DOHH2 (cell line): ENCODE measurements around the gene OSBPL1A.

Experiments used
- H3F3A ChIP-seq: fragments of 200-600 bp; sonication (generic), shearing (Covaris generic); 2 replicates; pipeline ENCODE4 v1.6.0; 2016; ENCODE audit warnings: antibody characterized with exemption, mild to moderate bottlenecking; ENCODE audit not compliant: control insufficient read depth, insufficient read depth
- H3K27ac ChIP-seq: fragments of 200-600 bp; sonication (generic); 2 replicates; pipeline ENCODE4 v1.5.1; 2014; ENCODE audit warnings: low read depth, mild to moderate bottlenecking, low read length, moderate library complexity
- H3K27me3 ChIP-seq: fragments of 200-600 bp; sonication (generic); 2 replicates; pipeline ENCODE4 v1.6.1; 2014; ENCODE audit warnings: mild to moderate bottlenecking, low read length, mixed read lengths; ENCODE audit not compliant: control insufficient read depth
- H3K36me3 ChIP-seq: fragments of 200-600 bp; sonication (generic); 2 replicates; pipeline ENCODE4 v1.6.1; 2014; ENCODE audit warnings: mild to moderate bottlenecking, low read length, moderate library complexity, mixed read lengths; ENCODE audit not compliant: control insufficient read depth
- H3K4me1 ChIP-seq: fragments of 200-600 bp; sonication (generic); 2 replicates; pipeline ENCODE4 v1.6.1; 2014; ENCODE audit warnings: mild to moderate bottlenecking, low read length, mixed read lengths; ENCODE audit not compliant: control insufficient read depth
- H3K4me2 ChIP-seq: fragments of 200-600 bp; sonication (generic); 2 replicates; pipeline ENCODE4 v1.6.0; 2014; ENCODE audit warnings: mild to moderate bottlenecking, low read length, moderate library complexity
- H3K4me3 ChIP-seq: fragments of 200-600 bp; sonication (generic); 2 replicates; pipeline ENCODE4 v1.5.1; 2014; ENCODE audit warnings: mild to moderate bottlenecking, low read length, mixed read lengths
- H3K79me2 ChIP-seq: fragments of 200-600 bp; sonication (generic); 2 replicates; pipeline ENCODE4 v1.6.1; 2014; ENCODE audit warnings: mild to moderate bottlenecking, low read length, mixed read lengths; ENCODE audit not compliant: control insufficient read depth
- H3K9me2 ChIP-seq: fragments of 200-600 bp; sonication (generic); replicated peaks from 2 replicates; pipeline ENCODE4 v1.6.1; 2014; ENCODE audit warnings: mild to moderate bottlenecking, low read length, mixed read lengths; ENCODE audit not compliant: control insufficient read depth
- H3K9me3 ChIP-seq: fragments of 200-600 bp; sonication (generic); 2 replicates; pipeline ENCODE4 v1.6.1; 2014; ENCODE audit warnings: antibody characterized with exemption, low read length, mixed read lengths; ENCODE audit not compliant: control insufficient read depth, insufficient read depth
- H4K20me1 ChIP-seq: fragments of 200-600 bp; sonication (generic); 2 replicates; pipeline ENCODE4 v1.6.0; 2014; ENCODE audit warnings: low read depth, mild to moderate bottlenecking, antibody characterized with exemption, low read length, moderate library complexity; ENCODE audit not compliant: control insufficient read depth, insufficient read depth
- CTCF ChIP-seq: fragments of 200-600 bp; sonication (generic); IDR thresholded peaks from one replicate; pipeline ENCODE4 v1.5.1; 2014; ENCODE audit warnings: antibody characterized with exemption, mild to moderate bottlenecking, low read depth, low read length; ENCODE audit not compliant: poor library complexity, severe bottlenecking
- EZH2phosphoT487 ChIP-seq: fragments of 200-600 bp; sonication (generic); IDR thresholded peaks from 2 replicates; pipeline ENCODE4 v1.6.1; 2017; ENCODE audit warnings: borderline replicate concordance, mild to moderate bottlenecking, antibody characterized with exemption, low read length, moderate library complexity, mixed read lengths

Gene OSBPL1A

GRCh38 chr18:24426073-24426397, 28.4 kb upstream of the OSBPL1A start:
- TF ChIP-seq EZH2phosphoT487 (no peak), CTCF (no peak)
- Histone ChIP-seq H3K79me2 (no peaks in the 10 kb centered on the region), H3K27ac (no peak overlapping the region), H4K20me1 (no peaks in the 10 kb centered on the region), H3K4me3 (peak overlapping the region; percentile 67), H3K27me3 (peaks cover 5% of the 10 kb centered on the region; the same call in 1 of the 2 replicates), H3K4me1 (peaks cover 13% of the 10 kb centered on the region), H3F3A (no peaks in the 10 kb centered on the region), H3K9me2 (no peaks in the 10 kb centered on the region), H3K4me2 (peak overlapping the region; percentile 56), H3K9me3 (no peaks in the 10 kb centered on the region; the same call in 1 of the 2 replicates), H3K36me3 (no peaks in the 10 kb centered on the region)

GRCh38 chr18:24421831-24422230, 24.2 kb upstream of the OSBPL1A start:
- Histone ChIP-seq H3F3A (no peaks in the 10 kb centered on the region), H3K36me3 (no peaks in the 10 kb centered on the region), H3K27me3 (peaks cover 5% of the 10 kb centered on the region; the same call in 1 of the 2 replicates), H3K9me2 (no peaks in the 10 kb centered on the region), H3K4me1 (peaks cover 6% of the 10 kb centered on the region), H3K4me2 (no peak overlapping the region), H3K27ac (no peak overlapping the region), H3K9me3 (no peaks in the 10 kb centered on the region; the same call in 1 of the 2 replicates), H3K4me3 (no peak overlapping the region), H4K20me1 (no peaks in the 10 kb centered on the region), H3K79me2 (no peaks in the 10 kb centered on the region)
- TF ChIP-seq CTCF (no peak), EZH2phosphoT487 (no peak)

- H3F3A ChIP-seq, result no peaks in the 10 kb centered on the region
- TF ChIP-seq EZH2phosphoT487 (no peak), CTCF (no peak)
- H3K4me1 ChIP-seq, result no peaks in the 10 kb centered on the region
- H3K36me3 ChIP-seq, result no peaks in the 10 kb centered on the region
- no peak overlapping the region for H3K27ac ChIP-seq
- H3K9me3 ChIP-seq, result no peaks in the 10 kb centered on the region
- no peaks in the 10 kb centered on the region for H4K20me1 ChIP-seq
- H3K79me2 ChIP-seq, result no peaks in the 10 kb centered on the region
- no peak overlapping the region for H3K4me3 ChIP-seq
- H3K27me3 ChIP-seq, result peaks cover 2% of the 10 kb centered on the region; the same call in 1 of the 2 replicates
- no peaks in the 10 kb centered on the region for H3K9me2 ChIP-seq
- H3K4me2 ChIP-seq, result no peak overlapping the region
Measured at GRCh38 chr18:24420551-24420950, 22.9 kb upstream of the OSBPL1A start.
